HCT116 (cell line): ENCODE results near the gene PEX26. TPM values are rescaled to one million over a fixed set of nuclear protein-coding genes. Genes with fewer than 3 reads are reported as not detected.
"Not testable (repeated sequence)": the region's sequence is repeated elsewhere in the genome, so short reads cannot be mapped to it uniquely, and the experiment has no call there.

Source experiments
- ATAC-seq: fragments of 200-7000 bp; cut with Tn5 transposase; 2 replicates; pipeline ENCODE4 v1.9.1; 2020; ENCODE audit warnings: mild to moderate bottlenecking, moderate library complexity
- BruUV-seq: library from RNA; stranded (reverse); fragments of 400-500 nt; replicated peaks from 2 replicates; lab custom pipeline; 2021; lab: Mats Ljungman, UMichigan
- CTCF ChIA-PET: fragments of 300-600 bp; sonication (Branson Sonifier 250); formaldehyde crosslinking; loops from one replicate; lab custom pipeline; 2021; ENCODE audit warnings: antibody characterized with exemption; lab: Charles Lee
- POLR2A ChIA-PET: fragments of 300-600, 350-600 bp; sonication (Branson Sonifier 250); formaldehyde crosslinking; loops from one replicate; lab custom pipeline; 2021; ENCODE audit warnings: antibody characterized with exemption; lab: Charles Lee
- RAD21 ChIA-PET, 2 experiments: fragments of 300-600 bp; sonication (Branson Sonifier 250); formaldehyde crosslinking; loops; one replicate each; lab custom pipeline; 2023; ENCODE audit warnings: low total read pairs in 2 of 2; ENCODE audit not compliant: uncharacterized antibody in 2 of 2, unreplicated experiment in 2 of 2, low non-redundant PET in 1 of 2; lab: Charles Lee
- DNase-seq: peaks from one replicate; pipeline ENCODE4 v3.0.0-alpha.2; 2010; ENCODE audit warnings: low read depth, low spot score
- H2AFZ ChIP-seq: fragments of 200-600 bp; shearing (Covaris generic), sonication (generic); 2 replicates; pipeline ENCODE4 v1.6.1; 2017; ENCODE audit warnings: low read depth, mixed run types, mixed read lengths, antibody characterized with exemption, low read length; ENCODE audit not compliant: poor library complexity, severe bottlenecking
- H3K27ac ChIP-seq: 2 replicates; pipeline ENCODE4 v1.5.1; 2012; ENCODE audit warnings: low read depth, low read length
- H3K27me3 ChIP-seq: fragments of 200-600 bp; sonication (generic); 2 replicates; pipeline ENCODE4 v1.6.1; 2016; ENCODE audit warnings: mixed run types, low read length, mixed read lengths; ENCODE audit not compliant: insufficient read depth
- H3K36me3 ChIP-seq, 2 experiments: fragments of 200-500 bp in 1 of 2; fragments of 200-600 bp in 1 of 2; sonication (Bioruptor generic) in 1 of 2; sonication (generic) in 1 of 2; 2 replicates each; pipeline versions ENCODE4 v1.5.1 to v1.6.1; 2014 to 2016; ENCODE audit warnings: low read length in 2 of 2, inconsistent platforms in 1 of 2, mixed read lengths in 1 of 2, mixed run types in 1 of 2; ENCODE audit not compliant: insufficient read depth in 2 of 2, control insufficient read depth in 1 of 2
- H3K4me1 ChIP-seq, 2 experiments: fragments of 200-600 bp in 1 of 2; sonication (generic) in 1 of 2; 2 replicates each; pipeline versions ENCODE4 v1.5.1 to v1.6.1; 2012 to 2017; ENCODE audit warnings: low read length in 2 of 2, inconsistent platforms in 1 of 2, mild to moderate bottlenecking in 1 of 2, mixed read lengths in 1 of 2, mixed run types in 1 of 2, moderate library complexity in 1 of 2; ENCODE audit not compliant: insufficient read depth in 2 of 2, control insufficient read depth in 1 of 2
- H3K4me2 ChIP-seq: fragments of 200-600 bp; sonication (generic); 2 replicates; pipeline ENCODE4 v1.6.1; 2017; ENCODE audit warnings: mixed run types, low read length, mixed read lengths
- H3K4me3 ChIP-seq, 2 experiments: fragments of 200-600 bp in 1 of 2; sonication (generic) in 1 of 2; replicated peaks in 1 of 2; 2 replicates each; pipeline ENCODE4 v1.5.1; 2011 to 2016; ENCODE audit warnings: low read length in 2 of 2, control low read depth in 1 of 2, low read depth in 1 of 2, mild to moderate bottlenecking in 1 of 2, mixed read lengths in 1 of 2, mixed run types in 1 of 2
- H3K79me2 ChIP-seq: fragments of 200-600 bp; sonication (generic); 2 replicates; pipeline ENCODE4 v1.6.1; 2017; ENCODE audit warnings: mild to moderate bottlenecking, mixed run types, low read length, moderate library complexity, mixed read lengths; ENCODE audit not compliant: insufficient read depth
- H3K9ac ChIP-seq: fragments of 200-600 bp; sonication (generic); 2 replicates; pipeline ENCODE4 v1.6.1; 2016; ENCODE audit warnings: low read length, mixed read lengths
- H3K9me2 ChIP-seq: fragments of 200-600 bp; sonication (generic), shearing (Covaris generic); 2 replicates; pipeline ENCODE4 v1.6.1; 2017; ENCODE audit warnings: mixed run types, mild to moderate bottlenecking, moderate library complexity; ENCODE audit not compliant: insufficient read depth
- H3K9me3 ChIP-seq, 2 experiments: fragments of 200-500 bp in 1 of 2; fragments of 200-600 bp in 1 of 2; sonication (Bioruptor generic) in 1 of 2; sonication (generic) in 1 of 2; 2 replicates each; pipeline ENCODE4 v1.6.1; 2014 to 2017; ENCODE audit warnings: low read length in 2 of 2, mixed read lengths in 2 of 2, inconsistent platforms in 1 of 2, low read depth in 1 of 2, mild to moderate bottlenecking in 1 of 2, mixed run types in 1 of 2, moderate library complexity in 1 of 2; ENCODE audit not compliant: control insufficient read depth in 1 of 2, insufficient read depth in 1 of 2
- H4K20me1 ChIP-seq: fragments of 200-600 bp; sonication (generic), shearing (Covaris generic); 2 replicates; pipeline ENCODE4 v1.6.1; 2017; ENCODE audit warnings: mixed run types, mild to moderate bottlenecking, moderate library complexity; ENCODE audit not compliant: insufficient read depth
- CBX3 ChIP-seq: IDR thresholded peaks from 2 replicates; pipeline ENCODE4 v1.6.1; 2012; ENCODE audit warnings: low read depth
- JUND ChIP-seq: IDR thresholded peaks from 2 replicates; pipeline ENCODE4 v1.6.1; 2012
- SP1 ChIP-seq: IDR thresholded peaks from 2 replicates; pipeline ENCODE4 v1.6.1; 2012; ENCODE audit warnings: low read depth
- TCF7L2 ChIP-seq: IDR thresholded peaks from 2 replicates; pipeline ENCODE4 v1.7.0; 2011; ENCODE audit warnings: borderline replicate concordance, inconsistent platforms; ENCODE audit not compliant: insufficient read depth, insufficient read length; ENCODE audit errors: extremely low read depth
- intact Hi-C: fragments of 100-400 bp; cut with micrococcal nuclease; formaldehyde crosslinking; loops from 2 replicates; pipeline ENCODE4 v1.10.0; 2022
- total RNA-seq: library from RNA; stranded (reverse); gene quantifications from one replicate; pipeline ENCODE4 v1.2.1, GENCODE V29; 2021; ENCODE audit not compliant: unreplicated experiment
- TF ChIP-seq, protein P1 (sequence below): IDR thresholded peaks from 2 replicates; pipeline ENCODE4 v1.6.1; 2011; ENCODE audit warnings: mild to moderate bottlenecking, low read length, moderate library complexity; ENCODE audit not compliant: insufficient replicate concordance; ENCODE audit errors: extremely low read depth
- TF ChIP-seq, protein P2 (sequence below): IDR thresholded peaks from 2 replicates; pipeline ENCODE4 v1.6.1; 2012

PEX26 gene
- total RNA-seq, 1 experiment from 2014 or later, result 26.4 TPM

DNA sequence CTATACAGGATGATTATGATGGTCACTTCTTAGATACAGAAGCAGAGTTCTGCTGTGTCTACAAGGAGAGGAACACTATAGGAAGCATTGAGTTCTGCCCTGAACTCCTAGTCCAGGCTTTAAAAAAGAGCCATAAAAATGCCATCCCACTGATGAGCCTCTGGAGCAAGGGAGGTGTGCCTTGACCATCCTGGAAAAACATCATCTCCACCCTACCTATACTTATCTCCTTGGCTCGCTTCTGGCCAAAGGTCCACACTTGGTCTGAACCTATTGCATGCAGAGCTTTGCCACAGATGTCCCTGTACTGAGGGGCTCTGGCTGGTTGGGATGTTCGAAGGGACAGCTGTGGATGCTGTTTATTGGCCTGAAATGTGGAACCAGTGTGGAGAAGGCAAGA, 4.3 kb upstream of the PEX26 start (continued):
- TF ChIP-seq, protein P1, sequence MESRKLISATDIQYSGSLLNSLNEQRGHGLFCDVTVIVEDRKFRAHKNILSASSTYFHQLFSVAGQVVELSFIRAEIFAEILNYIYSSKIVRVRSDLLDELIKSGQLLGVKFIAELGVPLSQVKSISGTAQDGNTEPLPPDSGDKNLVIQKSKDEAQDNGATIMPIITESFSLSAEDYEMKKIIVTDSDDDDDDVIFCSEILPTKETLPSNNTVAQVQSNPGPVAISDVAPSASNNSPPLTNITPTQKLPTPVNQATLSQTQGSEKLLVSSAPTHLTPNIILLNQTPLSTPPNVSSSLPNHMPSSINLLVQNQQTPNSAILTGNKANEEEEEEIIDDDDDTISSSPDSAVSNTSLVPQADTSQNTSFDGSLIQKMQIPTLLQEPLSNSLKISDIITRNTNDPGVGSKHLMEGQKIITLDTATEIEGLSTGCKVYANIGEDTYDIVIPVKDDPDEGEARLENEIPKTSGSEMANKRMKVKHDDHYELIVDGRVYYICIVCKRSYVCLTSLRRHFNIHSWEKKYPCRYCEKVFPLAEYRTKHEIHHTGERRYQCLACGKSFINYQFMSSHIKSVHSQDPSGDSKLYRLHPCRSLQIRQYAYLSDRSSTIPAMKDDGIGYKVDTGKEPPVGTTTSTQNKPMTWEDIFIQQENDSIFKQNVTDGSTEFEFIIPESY, result no peak
- TF ChIP-seq TCF7L2 (no peak), CBX3 (no peak), SP1 (no peak), JUND (no peak)
- TF ChIP-seq, protein P2, sequence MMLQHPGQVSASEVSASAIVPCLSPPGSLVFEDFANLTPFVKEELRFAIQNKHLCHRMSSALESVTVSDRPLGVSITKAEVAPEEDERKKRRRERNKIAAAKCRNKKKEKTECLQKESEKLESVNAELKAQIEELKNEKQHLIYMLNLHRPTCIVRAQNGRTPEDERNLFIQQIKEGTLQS, result no peak

DNA sequence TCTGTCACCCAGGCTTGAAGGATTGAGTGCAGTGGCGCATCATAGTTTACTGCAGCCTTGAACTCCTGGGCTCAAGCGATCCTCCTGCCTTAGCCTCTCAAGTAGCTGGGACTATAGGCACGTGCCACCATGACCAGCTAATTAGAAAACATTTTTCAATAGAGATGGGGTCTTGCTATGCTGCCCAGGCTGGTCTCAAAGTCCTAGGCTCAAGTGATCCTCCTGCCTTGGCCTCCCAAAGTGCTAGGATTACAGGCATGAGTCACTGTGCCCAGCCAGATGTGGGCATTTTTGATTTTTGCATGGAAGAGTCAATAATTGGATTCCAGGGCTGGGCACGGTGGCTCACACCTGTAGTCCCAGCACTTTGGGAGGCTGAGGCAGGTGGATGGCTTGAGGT, 3.9 kb upstream of the PEX26 start:
- intact Hi-C loops, H2AFZ ChIP-seq, H3K9me3 ChIP-seq, ATAC-seq, H3K4me3 ChIP-seq, H4K20me1 ChIP-seq, RAD21 ChIA-PET, H3K27me3 ChIP-seq, BruUV-seq, H3K9me2 ChIP-seq, H3K9ac ChIP-seq, H3K27ac ChIP-seq, CTCF ChIA-PET, H3K36me3 ChIP-seq, H3K4me2 ChIP-seq, DNase-seq: not testable (repeated sequence)
- Histone ChIP-seq H3K4me1 (peaks cover 11 to 17% of the 10 kb centered on the region in 2 experiments), H3K79me2 (peaks cover 10% of the 10 kb centered on the region)
- POLR2A ChIA-PET, result interaction anchor here (0.7 kb wide), 1 partner anchor 8 kb away, joined by 4 read pairs; no protein-coding TSS in a partner anchor
